NCI-H1048 (cell line): ENCODE results near the gene FEV.
"Not testable (repeated sequence)": the region's sequence is repeated elsewhere in the genome, so short reads cannot be mapped to it uniquely, and the experiment has no call there.

Source experiments
- DNase-seq: peaks from one replicate; lab custom pipeline; 2025; lab: John Stamatoyannopoulos, UW

The FEV gene

DNA sequence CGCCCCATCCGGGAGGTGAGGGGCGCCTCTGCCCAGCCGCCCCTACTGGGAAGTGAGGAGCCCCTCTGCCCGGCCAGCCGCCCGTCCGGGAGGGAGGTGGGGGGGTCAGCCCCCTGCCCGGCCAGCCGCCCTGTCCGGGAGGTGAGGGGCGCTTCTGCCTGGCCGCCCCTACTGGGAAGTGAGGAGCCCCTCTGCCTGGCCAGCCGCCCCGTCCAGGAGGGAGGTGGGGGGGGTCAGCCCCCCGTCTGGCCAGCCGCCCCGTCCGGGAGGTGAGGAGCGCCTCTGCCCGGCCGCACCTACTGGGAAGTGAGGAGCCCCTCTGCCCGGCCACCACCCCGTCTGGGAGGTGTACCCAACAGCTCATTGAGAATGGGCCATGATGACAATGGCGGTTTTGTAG, 53.2 kb downstream of the FEV start:
- DNase-seq, result not testable (repeated sequence)
